WERI-Rb-1 (cell line): ENCODE data around the gene MAP4K4.

Experiments
- DNase-seq: peaks from one replicate; pipeline ENCODE4 v3.0.0-alpha.2; 2020
- H3K27ac ChIP-seq: fragments of 250-450 bp; sonication (Bioruptor Pico); 2 replicates; pipeline ENCODE4 v1.5.1; 2020; ENCODE audit warnings: mild to moderate bottlenecking, moderate library complexity
- H3K27me3 ChIP-seq: fragments of 250-450 bp; sonication (Bioruptor Pico); 2 replicates; pipeline ENCODE4 v1.5.1; 2021; ENCODE audit warnings: mild to moderate bottlenecking, low read depth, moderate library complexity; ENCODE audit not compliant: insufficient read depth, severe bottlenecking
- H3K36me3 ChIP-seq: fragments of 250-450 bp; sonication (Bioruptor Pico); 2 replicates; pipeline ENCODE4 v1.5.1; 2020; ENCODE audit warnings: mild to moderate bottlenecking, moderate library complexity
- H3K4me3 ChIP-seq: 2 replicates; pipeline ENCODE4 v1.5.1; 2011; ENCODE audit warnings: low read depth, mild to moderate bottlenecking, control low read depth, low read length
- H3K9me3 ChIP-seq: fragments of 250-450 bp; sonication (Bioruptor Pico); 2 replicates; pipeline ENCODE4 v1.5.1; 2021; ENCODE audit warnings: mild to moderate bottlenecking, moderate library complexity; ENCODE audit not compliant: severe bottlenecking
- TF ChIP-seq, protein P1 (sequence below): IDR thresholded peaks from 2 replicates; pipeline ENCODE4 v1.5.1; 2011; ENCODE audit warnings: low read depth, mild to moderate bottlenecking, control low read depth, inconsistent platforms, low read length

The MAP4K4 gene

GRCh38 chr2:101796825-101797600 is 99.5 kb downstream of the MAP4K4 start:
- no peaks in the 10 kb centered on the region for H3K9me3 ChIP-seq
- no peak overlapping the region for H3K4me3 ChIP-seq
- H3K36me3 ChIP-seq, result peaks cover 3% of the 10 kb centered on the region
- DNase-seq, result no peak
- no peaks in the 10 kb centered on the region for H3K27me3 ChIP-seq
- TF ChIP-seq, protein P1, sequence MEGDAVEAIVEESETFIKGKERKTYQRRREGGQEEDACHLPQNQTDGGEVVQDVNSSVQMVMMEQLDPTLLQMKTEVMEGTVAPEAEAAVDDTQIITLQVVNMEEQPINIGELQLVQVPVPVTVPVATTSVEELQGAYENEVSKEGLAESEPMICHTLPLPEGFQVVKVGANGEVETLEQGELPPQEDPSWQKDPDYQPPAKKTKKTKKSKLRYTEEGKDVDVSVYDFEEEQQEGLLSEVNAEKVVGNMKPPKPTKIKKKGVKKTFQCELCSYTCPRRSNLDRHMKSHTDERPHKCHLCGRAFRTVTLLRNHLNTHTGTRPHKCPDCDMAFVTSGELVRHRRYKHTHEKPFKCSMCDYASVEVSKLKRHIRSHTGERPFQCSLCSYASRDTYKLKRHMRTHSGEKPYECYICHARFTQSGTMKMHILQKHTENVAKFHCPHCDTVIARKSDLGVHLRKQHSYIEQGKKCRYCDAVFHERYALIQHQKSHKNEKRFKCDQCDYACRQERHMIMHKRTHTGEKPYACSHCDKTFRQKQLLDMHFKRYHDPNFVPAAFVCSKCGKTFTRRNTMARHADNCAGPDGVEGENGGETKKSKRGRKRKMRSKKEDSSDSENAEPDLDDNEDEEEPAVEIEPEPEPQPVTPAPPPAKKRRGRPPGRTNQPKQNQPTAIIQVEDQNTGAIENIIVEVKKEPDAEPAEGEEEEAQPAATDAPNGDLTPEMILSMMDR, result no peak
- H3K27ac ChIP-seq, result no peak overlapping the region

DNA sequence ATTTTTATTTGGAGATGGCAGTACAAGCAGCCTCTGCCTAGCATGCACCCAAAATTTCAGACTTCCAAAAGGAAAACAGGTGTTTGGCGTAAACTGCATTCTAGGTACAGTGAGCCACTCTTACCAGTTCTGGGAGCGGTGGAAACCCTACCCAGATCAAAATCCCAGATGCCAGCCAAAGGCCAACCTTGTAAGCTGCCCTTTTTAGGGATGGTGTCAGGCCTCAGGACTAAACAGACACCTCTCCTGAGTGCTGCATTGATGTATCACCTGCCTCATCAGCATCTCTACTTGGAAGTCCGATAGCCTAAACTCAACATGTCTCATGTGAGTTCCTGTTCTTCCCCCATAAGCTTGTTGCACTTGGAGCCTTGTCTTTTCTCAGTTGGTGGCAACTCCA is 104.0 kb downstream of the MAP4K4 start:
- Histone ChIP-seq H3K27me3 (no peaks in the 10 kb centered on the region), H3K4me3 (no peak overlapping the region), H3K9me3 (no peaks in the 10 kb centered on the region), H3K27ac (no peak overlapping the region), H3K36me3 (no peaks in the 10 kb centered on the region)
- TF ChIP-seq, protein P1, result no peak
- DNase-seq, result no peak

DNA sequence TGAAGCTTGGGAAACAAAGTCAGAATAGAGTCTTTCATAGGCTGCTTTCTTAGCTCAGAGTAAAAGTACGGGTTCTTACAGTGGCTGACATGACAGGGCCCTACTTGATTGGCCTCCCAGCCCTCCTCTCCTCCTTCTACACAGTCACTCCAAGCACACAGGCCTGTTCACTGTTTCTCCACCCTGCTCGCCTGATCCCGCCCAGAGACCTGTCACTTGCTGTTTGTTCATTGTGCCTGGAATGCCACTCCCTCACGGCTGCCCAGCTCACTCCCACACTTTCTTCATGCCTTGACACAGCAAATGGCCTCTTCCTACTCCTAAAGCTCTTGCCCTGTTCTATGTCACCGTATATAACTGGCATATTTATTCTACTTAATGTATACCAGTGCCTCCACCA is 104.8 kb downstream of the MAP4K4 start:
- DNase-seq, result no peak

DNA sequence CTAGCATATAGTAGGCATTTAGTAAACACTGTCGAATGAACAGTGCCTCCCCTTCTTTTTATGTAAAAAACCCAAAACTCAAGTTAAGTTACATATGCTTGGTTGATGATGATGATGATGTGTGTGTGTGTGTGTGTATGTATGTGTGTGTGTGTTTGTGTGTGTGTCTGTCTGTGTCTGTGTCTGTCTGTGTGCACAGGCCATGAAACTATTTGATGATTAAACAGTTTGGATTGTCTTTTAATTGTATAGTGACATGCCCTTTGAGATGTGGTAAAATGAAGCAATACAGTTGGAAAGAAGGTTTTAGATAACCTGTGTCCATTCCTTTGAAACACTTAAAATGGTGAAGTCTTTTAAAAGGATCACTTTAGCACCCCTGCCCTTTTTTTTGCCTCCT is 105.6 kb downstream of the MAP4K4 start:
- no peak for DNase-seq
- Histone ChIP-seq H3K27me3 (no peaks in the 10 kb centered on the region), H3K9me3 (no peaks in the 10 kb centered on the region), H3K36me3 (no peaks in the 10 kb centered on the region), H3K27ac (no peak overlapping the region; the same call in 1 of the 2 replicates), H3K4me3 (no peak overlapping the region)
- TF ChIP-seq, protein P1, result no peak

More for the DNA sequence above, 104.8 kb downstream of the MAP4K4 start:
- Histone ChIP-seq H3K36me3 (no peaks in the 10 kb centered on the region), H3K4me3 (no peak overlapping the region), H3K9me3 (no peaks in the 10 kb centered on the region), H3K27ac (no peak overlapping the region), H3K27me3 (no peaks in the 10 kb centered on the region)
- TF ChIP-seq, protein P1, result no peak

GRCh38 chr2:101803945-101804696 is 106.6 kb downstream of the MAP4K4 start:
- H3K9me3 ChIP-seq, result no peaks in the 10 kb centered on the region
- DNase-seq, result peak; percentile 74
- TF ChIP-seq, protein P1, result no peak

More at GRCh38 chr2:101803945-101804696, 106.6 kb downstream of the MAP4K4 start:
- Histone ChIP-seq H3K27me3 (no peaks in the 10 kb centered on the region), H3K4me3 (no peak overlapping the region), H3K36me3 (no peaks in the 10 kb centered on the region), H3K27ac (peak overlapping the region; percentile 66)
